Gastroesophageal sphincter (tissue), 4 donors: ENCODE data around the gene SMPD2. TPM values are rescaled to one million over a fixed set of nuclear protein-coding genes. Genes with fewer than 3 reads are reported as not detected.

ENCODE experiments used
- ATAC-seq: fragments of 150-250 bp; one replicate; pipeline ENCODE4 v1.9.1; 2016; ENCODE audit warnings: mild to moderate bottlenecking, moderate library complexity
- H3K27ac ChIP-seq, 4 donors: fragments of 200-600 bp; sonication (generic) in 3 of 4; 1 replicate in 3 of 4; 2 replicates in 1 of 4; pipeline ENCODE4 v1.5.1; 2016 to 2019
- H3K27me3 ChIP-seq: fragments of 200-600 bp; sonication (generic); one replicate; pipeline ENCODE4 v1.5.1; 2019
- H3K36me3 ChIP-seq, 2 donors: fragments of 200-600 bp; sonication (generic); one replicate each; pipeline ENCODE4 v1.5.1; 2019; ENCODE audit warnings: control low read depth in 1 of 2
- H3K4me1 ChIP-seq, 3 donors: fragments of 200-600 bp; sonication (generic); 1 replicate in 2 of 3; 2 replicates in 1 of 3; pipeline ENCODE4 v1.5.1; 2016 to 2019; ENCODE audit warnings: control low read depth in 2 of 3
- H3K4me3 ChIP-seq, 2 donors: fragments of 200-600 bp; sonication (generic); one replicate each; pipeline ENCODE4 v1.5.1; 2019; ENCODE audit warnings: mild to moderate bottlenecking in 1 of 2, moderate library complexity in 1 of 2
- H3K9me3 ChIP-seq, 3 donors: fragments of 200-600 bp; sonication (generic); one replicate each; pipeline ENCODE4 v1.5.1; 2017 to 2019; ENCODE audit warnings: control low read depth in 2 of 3
- CTCF ChIP-seq, 4 experiments: fragments of 200-600 bp in 2 of 4; fragments of 450-650 bp in 2 of 4; sonication (generic) in 1 of 4; IDR thresholded peaks; one replicate each; pipeline ENCODE4 v1.5.1; 2017 to 2019; ENCODE audit warnings: antibody characterized with exemption in 4 of 4, mild to moderate bottlenecking in 2 of 4, moderate library complexity in 2 of 4
- EP300 ChIP-seq: sonication (generic); formaldehyde crosslinking; IDR thresholded peaks from one replicate; pipeline ENCODE4 v1.6.1; 2017; ENCODE audit warnings: antibody characterized with exemption, mild to moderate bottlenecking
- POLR2A ChIP-seq, 2 donors: fragments of 450-650 bp; IDR thresholded peaks; one replicate each; pipeline ENCODE4 v1.6.1; 2017; ENCODE audit warnings: antibody characterized with exemption in 2 of 2, mild to moderate bottlenecking in 2 of 2, moderate library complexity in 1 of 2
- POLR2AphosphoS5 ChIP-seq: sonication (generic); formaldehyde crosslinking; IDR thresholded peaks from one replicate; pipeline ENCODE4 v1.6.1; 2017; ENCODE audit warnings: antibody characterized with exemption
- WGBS, 2 donors: methylation state at CpG; one replicate each; pipeline ENCODE4 v1.1.5; 2018; ENCODE audit warnings: low coverage in 1 of 2; 5-methylcytosine and 5-hydroxymethylcytosine counted together
- total RNA-seq, 4 donors: library from RNA; depleted of rRNA; stranded (reverse); fragments of >200 nt; gene quantifications; one replicate each; pipeline ENCODE4 v1.1.0, GENCODE V29; 2016

SMPD2 gene
- total RNA-seq, 4 donors from 2014 or later, result 3.5 to 7.5 (median 6.4) TPM

GRCh38 chr6:109484122-109484521 is 43.6 kb downstream of the SMPD2 start:
- 30 to 34% methylated on average over 3 of the region's 3 CpGs for WGBS, 2 donors
- Histone ChIP-seq H3K9me3 (no peaks in the 10 kb centered on the region), H3K27me3 (no peaks in the 10 kb centered on the region), H3K36me3 (peaks cover 0 to 14% of the 10 kb centered on the region in 2 donors), H3K27ac (peak overlapping the region; percentile 12 to 92 (median 85)), H3K4me3 (peak overlapping the region in 1 of 2 donors; percentile 100), H3K4me1 (peaks cover 4 to 41% (median 25%) of the 10 kb centered on the region in 3 donors)
- no peak for TF ChIP-seq EP300
- no peak for TF ChIP-seq POLR2AphosphoS5
- TF ChIP-seq CTCF (IDR thresholded peaks at IDR 0.05), result no peak
- TF ChIP-seq POLR2A (IDR thresholded peaks at IDR 0.05), result no peak
- no peak for ATAC-seq

GRCh38 chr6:109485266-109485935 is 44.9 kb downstream of the SMPD2 start:
- no peak for ATAC-seq
- no peaks in the 10 kb centered on the region for H3K27me3 ChIP-seq
- WGBS, 2 donors, result 61 to 65% methylated on average over 3 of the region's 3 CpGs
- peaks cover 0 to 14% of the 10 kb centered on the region in 2 donors for H3K36me3 ChIP-seq
- no peak overlapping the region for H3K4me3 ChIP-seq
- no peak overlapping the region for H3K27ac ChIP-seq
- H3K9me3 ChIP-seq, result no peaks in the 10 kb centered on the region
- TF ChIP-seq POLR2AphosphoS5, result no peak
- no peak for TF ChIP-seq CTCF (IDR thresholded peaks at IDR 0.05)
- no peak for TF ChIP-seq POLR2A (IDR thresholded peaks at IDR 0.05)
- TF ChIP-seq EP300, result no peak
- H3K4me1 ChIP-seq, result peaks cover 3 to 28% (median 19%) of the 10 kb centered on the region in 3 donors

- peaks cover 0 to 22% (median 12%) of the 10 kb centered on the region in 3 donors for H3K4me1 ChIP-seq
- H3K27me3 ChIP-seq, result no peaks in the 10 kb centered on the region
- H3K27ac ChIP-seq, result no peak overlapping the region
- WGBS, 2 donors, result 89% methylated on average over 1 of the region's 1 CpG; no CpG with 5 or more reads in 1 of the 2 donors
- H3K4me3 ChIP-seq, result no peak overlapping the region
- H3K36me3 ChIP-seq, result peaks cover 0 to 7% of the 10 kb centered on the region in 2 donors
- no peak for TF ChIP-seq CTCF (IDR thresholded peaks at IDR 0.05)
- no peak for TF ChIP-seq EP300
- no peak for TF ChIP-seq POLR2AphosphoS5
- TF ChIP-seq POLR2A (IDR thresholded peaks at IDR 0.05), result no peak
- H3K9me3 ChIP-seq, result no peaks in the 10 kb centered on the region
- no peak for ATAC-seq
These were observed 45.5 kb downstream of the SMPD2 start for GRCh38 chr6:109486068-109486467.

GRCh38 chr6:109488001-109488400 is 47.5 kb downstream of the SMPD2 start:
- TF ChIP-seq EP300, result no peak
- no peak for TF ChIP-seq POLR2AphosphoS5
- no peak for TF ChIP-seq POLR2A (IDR thresholded peaks at IDR 0.05)
- no peak for TF ChIP-seq CTCF (IDR thresholded peaks at IDR 0.05)
- peaks cover 0 to 6% (median 0%) of the 10 kb centered on the region in 3 donors for H3K4me1 ChIP-seq
- no peak overlapping the region for H3K27ac ChIP-seq
- H3K9me3 ChIP-seq, result no peaks in the 10 kb centered on the region
- H3K36me3 ChIP-seq, result no peaks in the 10 kb centered on the region
- no peaks in the 10 kb centered on the region for H3K27me3 ChIP-seq
- no peak overlapping the region for H3K4me3 ChIP-seq
- ATAC-seq, result no peak

GRCh38 chr6:109490713-109491112 is 50.2 kb downstream of the SMPD2 start:
- TF ChIP-seq EP300 (no peak), POLR2AphosphoS5 (no peak), POLR2A (IDR thresholded peaks at IDR 0.05) (no peak), CTCF (IDR thresholded peaks at IDR 0.05) (no peak)
- Histone ChIP-seq H3K9me3 (no peaks in the 10 kb centered on the region), H3K4me1 (no peaks in the 10 kb centered on the region), H3K4me3 (no peak overlapping the region), H3K27me3 (no peaks in the 10 kb centered on the region), H3K27ac (no peak overlapping the region), H3K36me3 (no peaks in the 10 kb centered on the region)
- ATAC-seq, result no peak
- 70 to 100% methylated on average over 1 to 2 of the region's 2 CpGs for WGBS, 2 donors
